ENCODE data around the gene DEAF1. TPM values are rescaled to one million over a fixed set of nuclear protein-coding genes. Genes with fewer than 3 reads are reported as not detected.

DEAF1 gene
- total and polyA plus RNA-seq, 2 experiments from 2014 or later = 35.0 to 38.5 TPM

- DNase-seq = no peak
- in situ Hi-C loops (cut with MboI) = no loop called here
- Histone ChIP-seq H3K4me3 (no peak within 1 kb of the TSS), H3K27me3 (replicated peaks; ENCODE audit: insufficient read depth) (no peaks in the 10 kb centered on the region), H3K27ac (no peak within 1 kb of the TSS), H3F3A (ENCODE audit: insufficient read depth) (peaks cover 10% of the 10 kb centered on the region), H3K9me2 (ENCODE audit: insufficient read depth) (no peaks in the 10 kb centered on the region), H4K20me1 (ENCODE audit: insufficient read depth) (no peaks in the 10 kb centered on the region), H3K79me2 (ENCODE audit: insufficient read depth) (no peaks in the 10 kb centered on the region), H3K9ac (no peak within 1 kb of the TSS), H3K9me3 (ENCODE audit: low read depth) (no peaks in the 10 kb centered on the region), H2AFZ (no peak within 1 kb of the TSS), H3K4me2 (ENCODE audit: unreplicated experiment) (no peak within 1 kb of the TSS), H3K4me1 (ENCODE audit: insufficient read depth) (peaks cover 5% of the 10 kb centered on the region), H3K36me3 (ENCODE audit: low read depth) (no peaks in the 10 kb centered on the region)
- TF ChIP-seq EZH2 (IDR thresholded peaks at IDR 0.05; ENCODE audit: insufficient read depth, poor library complexity, severe bottlenecking) (no peak), EZH2phosphoT487 (IDR thresholded peaks at IDR 0.05; ENCODE audit: insufficient read depth, low read depth) (no peak)
- WGBS, 2 experiments (ENCODE audit: low coverage in 1 of 2, low lambda C conversion rate in 2 of 2, missing lambda C conversion rate in 2 of 2) = 43% methylated on average over 26 to 32 of the region's 33 CpGs
Observed at GRCh38 chr11:624705-625635, 70.1 kb downstream of the DEAF1 start, which contains the start of gene CDHR5. Gene CDHR5 (minus strand): TSS chr11:624955. CDS start chr11:624902, 53 bp downstream.

- Histone ChIP-seq H3K4me3 (no peak overlapping the region), H3K4me2 (ENCODE audit: unreplicated experiment) (no peak overlapping the region), H3K36me3 (ENCODE audit: low read depth) (no peaks in the 10 kb centered on the region), H3F3A (ENCODE audit: insufficient read depth) (peaks cover 4% of the 10 kb centered on the region), H2AFZ (no peak overlapping the region), H3K27me3 (replicated peaks; ENCODE audit: insufficient read depth) (no peaks in the 10 kb centered on the region), H3K9me2 (ENCODE audit: insufficient read depth) (no peaks in the 10 kb centered on the region), H3K9ac (no peak overlapping the region), H3K27ac (no peak overlapping the region), H3K79me2 (ENCODE audit: insufficient read depth) (no peaks in the 10 kb centered on the region), H3K9me3 (ENCODE audit: low read depth) (no peaks in the 10 kb centered on the region), H4K20me1 (ENCODE audit: insufficient read depth) (no peaks in the 10 kb centered on the region), H3K4me1 (ENCODE audit: insufficient read depth) (peaks cover 4% of the 10 kb centered on the region)
- peak; percentile 60 for DNase-seq
- TF ChIP-seq EZH2 (IDR thresholded peaks at IDR 0.05; ENCODE audit: insufficient read depth, poor library complexity, severe bottlenecking) (no peak), EZH2phosphoT487 (IDR thresholded peaks at IDR 0.05; ENCODE audit: insufficient read depth, low read depth) (no peak)
- WGBS, 2 experiments (ENCODE audit: low coverage in 1 of 2, low lambda C conversion rate in 2 of 2, missing lambda C conversion rate in 2 of 2) = 78% methylated on average over 17 to 23 of the region's 25 CpGs
- in situ Hi-C loops (cut with MboI) = no loop called here
Observed at GRCh38 chr11:623999-624704, 70.9 kb downstream of the DEAF1 start.

DNA sequence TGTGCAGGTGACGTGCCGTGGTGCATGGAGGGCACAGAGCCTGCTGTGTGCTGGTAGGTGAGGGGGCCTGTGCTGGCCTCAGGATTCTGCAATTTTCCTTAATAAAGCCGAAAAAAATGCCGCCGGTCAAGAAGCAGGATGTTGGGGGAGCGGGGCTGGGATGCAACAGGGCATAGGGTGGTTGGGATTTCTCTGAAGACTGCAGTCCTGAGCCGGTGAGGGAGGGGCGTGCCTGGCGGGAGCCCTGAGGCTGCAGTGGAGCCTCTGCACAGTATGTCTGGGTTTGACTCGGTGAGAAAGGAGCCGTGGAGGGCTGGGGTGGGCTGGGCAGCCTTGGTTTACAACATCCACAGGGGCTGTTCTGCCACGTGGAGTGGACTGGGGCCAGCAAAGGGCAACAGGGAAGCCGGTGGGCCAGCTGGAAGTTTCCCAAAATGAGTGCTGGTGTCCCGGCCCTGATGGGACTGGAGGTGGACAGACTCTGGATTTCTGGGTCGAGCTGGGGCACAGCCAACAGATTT lies 71.6 kb downstream of the DEAF1 start:
- Histone ChIP-seq H3K79me2 (ENCODE audit: insufficient read depth) (no peaks in the 10 kb centered on the region), H3K36me3 (ENCODE audit: low read depth) (no peaks in the 10 kb centered on the region), H3K4me2 (ENCODE audit: unreplicated experiment) (no peak overlapping the region), H2AFZ (no peak overlapping the region), H3K9ac (no peak overlapping the region), H3F3A (ENCODE audit: insufficient read depth) (no peaks in the 10 kb centered on the region), H3K9me3 (ENCODE audit: low read depth) (no peaks in the 10 kb centered on the region), H3K4me1 (ENCODE audit: insufficient read depth) (no peaks in the 10 kb centered on the region), H4K20me1 (ENCODE audit: insufficient read depth) (no peaks in the 10 kb centered on the region), H3K4me3 (no peak overlapping the region), H3K9me2 (ENCODE audit: insufficient read depth) (no peaks in the 10 kb centered on the region), H3K27me3 (replicated peaks; ENCODE audit: insufficient read depth) (no peaks in the 10 kb centered on the region), H3K27ac (no peak overlapping the region)
- WGBS, 2 experiments (ENCODE audit: low coverage in 1 of 2, low lambda C conversion rate in 2 of 2, missing lambda C conversion rate in 2 of 2) = 83 to 85% methylated on average over 15 of the region's 15 CpGs
- in situ Hi-C loops (cut with MboI) = no loop called here
- TF ChIP-seq EZH2 (IDR thresholded peaks at IDR 0.05; ENCODE audit: insufficient read depth, poor library complexity, severe bottlenecking) (no peak), EZH2phosphoT487 (IDR thresholded peaks at IDR 0.05; ENCODE audit: insufficient read depth, low read depth) (no peak)
- no peak for DNase-seq

DNA sequence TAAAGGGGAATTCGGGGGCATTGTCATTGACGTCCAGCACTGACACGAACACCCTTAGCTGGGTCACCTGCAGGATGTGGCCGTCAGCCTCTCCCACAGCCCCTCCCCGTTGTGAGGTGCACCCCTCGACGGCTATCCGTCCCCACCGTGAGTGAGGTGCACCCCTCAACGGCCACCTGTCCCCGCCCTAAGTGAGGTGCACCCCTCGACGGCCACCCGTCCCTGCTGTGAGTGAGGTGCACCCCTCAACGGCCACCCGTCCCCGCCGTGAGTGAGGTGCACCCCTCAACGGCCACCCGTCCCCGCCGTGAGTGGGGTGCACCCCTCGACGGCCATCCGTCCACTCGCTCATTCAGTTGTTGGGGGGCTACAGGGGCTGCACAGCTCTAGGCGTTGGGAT lies 73.2 kb downstream of the DEAF1 start:
- in situ Hi-C loops (cut with MboI) = no loop called here
- TF ChIP-seq EZH2 (IDR thresholded peaks at IDR 0.05; ENCODE audit: insufficient read depth, poor library complexity, severe bottlenecking) (no peak), EZH2phosphoT487 (IDR thresholded peaks at IDR 0.05; ENCODE audit: insufficient read depth, low read depth) (no peak)
- no peak for DNase-seq
- Histone ChIP-seq H3K9me3 (ENCODE audit: low read depth) (no peaks in the 10 kb centered on the region), H3K27ac (no peak overlapping the region), H3K27me3 (replicated peaks; ENCODE audit: insufficient read depth) (no peaks in the 10 kb centered on the region), H3F3A (ENCODE audit: insufficient read depth) (no peaks in the 10 kb centered on the region), H3K4me1 (ENCODE audit: insufficient read depth) (no peaks in the 10 kb centered on the region), H3K79me2 (ENCODE audit: insufficient read depth) (no peaks in the 10 kb centered on the region), H3K4me2 (ENCODE audit: unreplicated experiment) (no peak overlapping the region), H3K9me2 (ENCODE audit: insufficient read depth) (no peaks in the 10 kb centered on the region), H3K36me3 (ENCODE audit: low read depth) (no peaks in the 10 kb centered on the region), H2AFZ (no peak overlapping the region), H3K9ac (no peak overlapping the region), H4K20me1 (ENCODE audit: insufficient read depth) (no peaks in the 10 kb centered on the region), H3K4me3 (no peak overlapping the region)
- 79 to 91% methylated on average over 17 to 27 of the region's 27 CpGs for WGBS, 2 experiments (ENCODE audit: low coverage in 1 of 2, low lambda C conversion rate in 2 of 2, missing lambda C conversion rate in 2 of 2)

Measured in GM23248 (cell line).